Heart right ventricle (tissue), 16 donors: Measurements from ENCODE around the gene GLMP. TPM values are rescaled to one million over a fixed set of nuclear protein-coding genes. Genes with fewer than 3 reads are reported as not detected.
"Not testable (repeated sequence)": the region's sequence is repeated elsewhere in the genome, so short reads cannot be mapped to it uniquely, and the experiment has no call there.

Experiments
- ATAC-seq, 8 donors: fragments of 200-7000 bp; cut with Tn5 transposase; one replicate each; pipeline ENCODE4 v1.9.1; 2020; ENCODE audit warnings: mild to moderate bottlenecking in 8 of 8, moderate library complexity in 8 of 8, moderate number of reproducible peaks in 1 of 8
- DNase-seq, 2 donors: peaks; one replicate each; pipeline ENCODE4 v3.0.0-alpha.2; 2020
- H3K27ac ChIP-seq, 10 donors: fragments of 200-600 bp; sonication (generic) in 2 of 10; one replicate each; pipeline versions ENCODE4 v1.5.0 to v1.8.0; 2020 to 2022; ENCODE audit warnings: mild to moderate bottlenecking in 3 of 10
- H3K27me3 ChIP-seq, 7 donors: fragments of 200-600 bp; one replicate each; pipeline ENCODE4 v1.8.0; 2021 to 2022; ENCODE audit warnings: mild to moderate bottlenecking in 2 of 7
- H3K36me3 ChIP-seq, 9 donors: fragments of 200-600 bp; sonication (generic) in 1 of 9; one replicate each; pipeline versions ENCODE4 v1.5.0 to v1.8.0; 2020 to 2022; ENCODE audit warnings: mild to moderate bottlenecking in 2 of 9
- H3K4me1 ChIP-seq, 9 donors: fragments of 200-600 bp; sonication (generic) in 1 of 9; one replicate each; pipeline versions ENCODE4 v1.5.0 to v1.8.0; 2020 to 2022; ENCODE audit warnings: mild to moderate bottlenecking in 4 of 9
- H3K4me3 ChIP-seq, 10 donors: fragments of 200-600 bp; sonication (generic) in 2 of 10; one replicate each; pipeline versions ENCODE4 v1.5.0 to v1.8.0; 2020 to 2022; ENCODE audit warnings: mild to moderate bottlenecking in 7 of 10, moderate library complexity in 2 of 10
- H3K9me3 ChIP-seq, 11 donors: fragments of 200-600 bp in 10 of 11; sonication (generic) in 2 of 11; one replicate each; pipeline versions ENCODE4 v1.5.0 to v1.8.0; 2013 to 2022; ENCODE audit warnings: mild to moderate bottlenecking in 2 of 11, control low read depth in 1 of 11, moderate library complexity in 1 of 11
- WGBS, 2 donors: extraction: QIAGEN DNeasy Blood & Tissue Kit; methylation state at CpG; one replicate each; pipeline ENCODE4 v1.1.7; 2013; ENCODE audit warnings: inconsistent platforms in 1 of 2; 5-methylcytosine and 5-hydroxymethylcytosine counted together
- intact Hi-C, 10 donors: fragments of 100-400 bp; cut with DNase I; formaldehyde crosslinking; loops; one replicate each; pipeline versions ENCODE4 v1.11.1 to v1.14.2; 2022
- polyA plus RNA-seq, 2 donors: library from polyadenylated mRNA; stranded (reverse); fragments of 200-250 nt; gene quantifications; one replicate each; pipeline ENCODE4 v1.2.3, GENCODE V29; 2013
- total RNA-seq, 10 donors: library from RNA; stranded (reverse); fragmentation: NEBNext Ultra II Directional in 3 of 10; extraction: Animal tissue kit (Norgen Biotek cat#: 25700) in 3 of 10; gene quantifications; one replicate each; pipeline versions ENCODE4 v1.2.1 to v1.2.4, GENCODE V29; 2021 to 2023
- TF ChIP-seq, protein P1 (sequence below), 9 donors: fragments of 200-600 bp; sonication (generic) in 2 of 9; IDR thresholded peaks; one replicate each; pipeline versions ENCODE4 v1.5.0 to v1.8.0; 2021 to 2022; ENCODE audit warnings: antibody characterized with exemption in 9 of 9, mild to moderate bottlenecking in 5 of 9, moderate library complexity in 1 of 9
- donor health status: Arrhythmogenic right ventricular cardiomyopathy.
- donor health status: ischemic (EF 13 %, LVEDD 7.1; RV severe dilation, severe dysfunction).
- donor health status: healthy with polysubstance abuse.
- donor health status: DM: no; HTN: yes; CAD: no.
- donor health status: DM: no; HTN: no; CAD: no.
- donor health status: ischemic (EF 25% LVEDD 6.9; RV normal size, moderate dysfunction).
- donor health status: ischemic (EF 25% LVEDD 5.7; RV mildly dilated, moderate dysfunction).
- donor health status: healthy.
- donor health status: DM: yes; HTN: yes; CAD: no.
- donor health status: Ischemic cardiomyopathy.
- donor health status: ischemic (EF 35%, LVEDD 5.7; RV mildly dilated, moderate dysfunction).
- donor health status: nonischemic (EF 11% LVEDD 7.7; RV severe dilation, severe dysfunction).
- donor health status: DM: yes; HTN: yes; CAD: no.
- donor health status: PGD.
- donor health status: ischemic (EF 29% LVEDD 5.4; RV normal size, mild dysfunction).
- donor health status: nonischemic (EF 23%, LVEDD 6.1; RV moderate dilation, normal function).

GLMP gene
- total and polyA plus RNA-seq, 12 donors: 10.9 to 43.8 (median 14.2) TPM

- Histone ChIP-seq H3K4me3 (peak within 1 kb of the TSS; percentile 63 to 99 (median 86)), H3K4me1 (peaks cover 8 to 25% (median 20%) of the 10 kb centered on the region in 9 donors), H3K27me3 (no peaks in the 10 kb centered on the region), H3K36me3 (peaks cover 0 to 31% (median 18%) of the 10 kb centered on the region in 9 donors), H3K9me3 (no peaks in the 10 kb centered on the region), H3K27ac (peak within 1 kb of the TSS; percentile 47 to 93 (median 82))
- ATAC-seq: peak; percentile 97 to 99 (median 97)
- TF ChIP-seq, protein P1, sequence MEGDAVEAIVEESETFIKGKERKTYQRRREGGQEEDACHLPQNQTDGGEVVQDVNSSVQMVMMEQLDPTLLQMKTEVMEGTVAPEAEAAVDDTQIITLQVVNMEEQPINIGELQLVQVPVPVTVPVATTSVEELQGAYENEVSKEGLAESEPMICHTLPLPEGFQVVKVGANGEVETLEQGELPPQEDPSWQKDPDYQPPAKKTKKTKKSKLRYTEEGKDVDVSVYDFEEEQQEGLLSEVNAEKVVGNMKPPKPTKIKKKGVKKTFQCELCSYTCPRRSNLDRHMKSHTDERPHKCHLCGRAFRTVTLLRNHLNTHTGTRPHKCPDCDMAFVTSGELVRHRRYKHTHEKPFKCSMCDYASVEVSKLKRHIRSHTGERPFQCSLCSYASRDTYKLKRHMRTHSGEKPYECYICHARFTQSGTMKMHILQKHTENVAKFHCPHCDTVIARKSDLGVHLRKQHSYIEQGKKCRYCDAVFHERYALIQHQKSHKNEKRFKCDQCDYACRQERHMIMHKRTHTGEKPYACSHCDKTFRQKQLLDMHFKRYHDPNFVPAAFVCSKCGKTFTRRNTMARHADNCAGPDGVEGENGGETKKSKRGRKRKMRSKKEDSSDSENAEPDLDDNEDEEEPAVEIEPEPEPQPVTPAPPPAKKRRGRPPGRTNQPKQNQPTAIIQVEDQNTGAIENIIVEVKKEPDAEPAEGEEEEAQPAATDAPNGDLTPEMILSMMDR (IDR thresholded peaks at IDR 0.05): no peak
- 0% methylated on average over 47 of the region's 47 CpGs for WGBS, 2 donors
- DNase-seq: peak; percentile 100
- intact Hi-C loops: no loop called here
Measured at GRCh38 chr1:156338180-156338976, 42.9 kb upstream of the GLMP start, which contains the start of the genes CCT3 and TSACC. CCT3 (minus strand) TSS chr1:156338292; CDS start chr1:156338184, 108 bp downstream. TSACC (plus strand) TSS chr1:156338526; CDS start chr1:156339758, 1,232 bp downstream.

DNA sequence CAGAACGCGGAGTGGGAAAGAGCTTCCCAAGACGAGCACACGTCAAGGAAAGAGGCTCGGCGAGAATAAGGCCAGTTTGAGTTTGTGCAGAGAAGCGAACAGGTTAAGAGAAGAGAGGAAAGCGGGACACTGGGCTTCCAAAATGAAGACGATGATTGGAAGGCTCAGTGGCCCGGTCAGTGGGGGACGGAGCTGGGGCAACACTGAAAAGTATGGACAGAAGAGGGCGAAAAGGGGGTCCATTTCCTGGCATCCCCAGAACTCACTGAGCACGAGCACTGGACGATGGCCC, 42.4 kb upstream of the GLMP start:
- TF ChIP-seq, protein P1 (IDR thresholded peaks at IDR 0.05): peak in 1 of 9 donors; percentile 17
- WGBS, 2 donors: 0 to 1% methylated on average over 14 of the region's 14 CpGs
- ATAC-seq (peak in 6 of 8 donors; percentile 0 to 26 (median 8)), DNase-seq (no peak)
- intact Hi-C loops: no loop called here
- peak overlapping the region; percentile 32 to 91 (median 82) for H3K27ac ChIP-seq
- H3K4me3 ChIP-seq: peak overlapping the region; percentile 63 to 99 (median 86)
- H3K4me1 ChIP-seq: peaks cover 8 to 25% (median 20%) of the 10 kb centered on the region in 9 donors
- peaks cover 0 to 36% (median 23%) of the 10 kb centered on the region in 9 donors for H3K36me3 ChIP-seq
- no peaks in the 10 kb centered on the region for H3K9me3 ChIP-seq
- no peaks in the 10 kb centered on the region for H3K27me3 ChIP-seq

GRCh38 chr1:156337052-156337887, 41.8 kb upstream of the GLMP start:
- peak in 1 of 2 donors; percentile 22 for DNase-seq
- TF ChIP-seq, protein P1 (IDR thresholded peaks at IDR 0.05): no peak

GRCh38 chr1:156336242-156336641, 40.8 kb upstream of the GLMP start:
- peak overlapping the region in 5 of 10 donors; percentile 71 to 99 (median 90) for H3K4me3 ChIP-seq
- H3K27ac ChIP-seq: no peak overlapping the region
- ATAC-seq: no peak
- peaks cover 0 to 52% (median 37%) of the 10 kb centered on the region in 9 donors for H3K36me3 ChIP-seq
- DNase-seq: no peak
- H3K4me1 ChIP-seq: peaks cover 8 to 25% (median 20%) of the 10 kb centered on the region in 9 donors
- no peaks in the 10 kb centered on the region for H3K9me3 ChIP-seq
- intact Hi-C loops: no loop called here
- no peaks in the 10 kb centered on the region for H3K27me3 ChIP-seq
- TF ChIP-seq, protein P1 (IDR thresholded peaks at IDR 0.05): peak in 2 of 9 donors; percentile 5 to 6
- WGBS, 2 donors: 81 to 85% methylated on average over 4 of the region's 4 CpGs

More at GRCh38 chr1:156337052-156337887, 41.8 kb upstream of the GLMP start:
- Histone ChIP-seq H3K4me3 (peak overlapping the region; percentile 63 to 99 (median 86)), H3K4me1 (peaks cover 8 to 25% (median 20%) of the 10 kb centered on the region in 9 donors), H3K27ac (peak overlapping the region; percentile 32 to 91 (median 82)), H3K9me3 (no peaks in the 10 kb centered on the region), H3K27me3 (no peaks in the 10 kb centered on the region), H3K36me3 (peaks cover 0 to 42% (median 28%) of the 10 kb centered on the region in 9 donors)
- peak in 3 of 8 donors; percentile 1 to 2 (median 2) for ATAC-seq
- intact Hi-C loops: no loop called here
- 33 to 35% methylated on average over 34 of the region's 34 CpGs for WGBS, 2 donors

DNA sequence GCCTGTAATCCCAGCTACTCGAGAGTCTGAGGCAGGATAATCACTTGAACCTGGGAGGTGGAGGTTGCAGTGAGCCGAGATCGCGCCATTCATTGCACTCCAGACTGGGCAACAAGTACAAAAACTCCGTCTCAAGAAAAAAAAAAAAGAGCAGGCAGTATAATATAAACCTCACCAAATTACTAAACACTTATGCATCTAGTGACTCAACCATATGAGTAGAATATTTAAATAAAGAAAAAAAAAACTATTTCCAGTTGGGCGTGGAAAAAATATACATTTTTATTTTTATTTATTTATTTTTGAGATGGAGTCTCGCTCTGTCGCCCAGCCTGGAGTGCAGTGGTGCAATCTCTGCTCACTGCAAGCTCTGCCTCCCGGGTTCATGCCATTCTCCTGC, 27.7 kb upstream of the GLMP start:
- H3K27me3 ChIP-seq, ATAC-seq, H3K4me1 ChIP-seq, DNase-seq, H3K4me3 ChIP-seq, H3K27ac ChIP-seq, H3K9me3 ChIP-seq, intact Hi-C loops: not testable (repeated sequence)
- 96 to 97% methylated on average over 9 of the region's 9 CpGs for WGBS, 2 donors
- H3K36me3 ChIP-seq: peaks cover 3 to 90% (median 64%) of the 10 kb centered on the region in 9 donors
